Left lung (tissue), 10 donors: Measurements from ENCODE around the gene GSTCD. TPM values are rescaled to one million over a fixed set of nuclear protein-coding genes. Genes with fewer than 3 reads are reported as not detected.
"Not testable (repeated sequence)": the region's sequence is repeated elsewhere in the genome, so short reads cannot be mapped to it uniquely, and the experiment has no call there.

ENCODE experiments used
- ATAC-seq: fragments of 200-7000 bp; cut with Tn5 transposase; one replicate; pipeline ENCODE4 v1.9.1; 2020; ENCODE audit warnings: moderate library complexity
- DNase-seq, 4 donors: peaks; one replicate each; pipeline ENCODE4 v3.0.0-alpha.2; 2013 to 2020
- H3K27ac ChIP-seq, 2 donors: fragments of 200-600 bp; sonication (generic) in 1 of 2; one replicate each; pipeline versions ENCODE4 v1.5.0 to v1.8.0; 2020 to 2021
- H3K27me3 ChIP-seq, 2 donors: fragments of 200-600 bp; sonication (generic) in 1 of 2; one replicate each; pipeline versions ENCODE4 v1.5.0 to v1.8.0; 2020 to 2021
- H3K36me3 ChIP-seq, 2 donors: fragments of 200-600 bp; sonication (generic) in 1 of 2; one replicate each; pipeline versions ENCODE4 v1.5.0 to v1.8.0; 2020 to 2021
- H3K4me1 ChIP-seq, 2 donors: fragments of 200-600 bp; one replicate each; pipeline ENCODE4 v1.8.0; 2021
- H3K4me3 ChIP-seq, 2 donors: fragments of 200-600 bp; sonication (generic) in 1 of 2; one replicate each; pipeline versions ENCODE4 v1.5.0 to v1.8.0; 2020 to 2021; ENCODE audit warnings: mild to moderate bottlenecking in 1 of 2
- H3K9me3 ChIP-seq, 2 donors: fragments of 200-600 bp; sonication (generic) in 1 of 2; one replicate each; pipeline versions ENCODE4 v1.5.0 to v1.8.0; 2020 to 2021
- intact Hi-C, 2 donors: fragments of 100-400 bp; cut with DNase I; formaldehyde crosslinking; loops; one replicate each; pipeline versions ENCODE4 v1.11.2 to v1.14.2; 2022
- polyA plus RNA-seq, 6 donors: library from polyadenylated mRNA; unstranded; fragments of 120-200 nt; gene quantifications; one replicate each; pipeline ENCODE4 v1.2.1, GENCODE V29; 2013; ENCODE audit not compliant: insufficient read length in 6 of 6
- total RNA-seq, 2 donors: library from RNA; stranded (reverse); fragmentation: NEBNext Ultra II Directional; extraction: Animal tissue kit (Norgen Biotek cat#: 25700); gene quantifications; one replicate each; pipeline ENCODE4 v1.2.1, GENCODE V29; 2021
- TF ChIP-seq, protein P1 (sequence below), 2 donors: fragments of 200-600 bp; sonication (generic) in 1 of 2; IDR thresholded peaks; one replicate each; pipeline versions ENCODE4 v1.5.0 to v1.8.0; 2021; ENCODE audit warnings: antibody characterized with exemption in 2 of 2
- donor health status: DM: no; HTN: yes; CAD: no.
- donor health status: DM: no; HTN: no; CAD: no.

GSTCD gene
- total and polyA plus RNA-seq, 8 donors: 10.8 to 16.9 (median 15.2) TPM

DNA sequence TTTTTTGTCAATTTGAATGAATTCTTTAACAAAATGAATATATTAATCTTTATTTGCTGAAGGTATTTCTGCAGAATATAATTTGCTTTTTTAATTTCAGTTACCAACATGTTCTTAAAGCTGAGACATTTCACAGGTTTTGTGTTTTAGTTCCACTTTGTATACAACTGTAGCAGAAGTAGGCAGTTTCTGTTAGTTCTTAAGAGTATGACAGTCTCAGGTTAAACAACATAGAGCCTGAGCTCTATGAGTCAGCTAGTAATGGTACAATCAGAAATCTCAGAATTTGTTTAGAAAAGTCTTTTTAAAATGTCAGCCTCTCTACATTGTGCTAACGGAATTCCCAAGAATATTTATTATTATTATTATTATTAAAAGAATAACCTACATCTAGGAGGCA lies 50.4 kb downstream of the GSTCD start:
- no peak for DNase-seq
- intact Hi-C loops: no loop called here

DNA sequence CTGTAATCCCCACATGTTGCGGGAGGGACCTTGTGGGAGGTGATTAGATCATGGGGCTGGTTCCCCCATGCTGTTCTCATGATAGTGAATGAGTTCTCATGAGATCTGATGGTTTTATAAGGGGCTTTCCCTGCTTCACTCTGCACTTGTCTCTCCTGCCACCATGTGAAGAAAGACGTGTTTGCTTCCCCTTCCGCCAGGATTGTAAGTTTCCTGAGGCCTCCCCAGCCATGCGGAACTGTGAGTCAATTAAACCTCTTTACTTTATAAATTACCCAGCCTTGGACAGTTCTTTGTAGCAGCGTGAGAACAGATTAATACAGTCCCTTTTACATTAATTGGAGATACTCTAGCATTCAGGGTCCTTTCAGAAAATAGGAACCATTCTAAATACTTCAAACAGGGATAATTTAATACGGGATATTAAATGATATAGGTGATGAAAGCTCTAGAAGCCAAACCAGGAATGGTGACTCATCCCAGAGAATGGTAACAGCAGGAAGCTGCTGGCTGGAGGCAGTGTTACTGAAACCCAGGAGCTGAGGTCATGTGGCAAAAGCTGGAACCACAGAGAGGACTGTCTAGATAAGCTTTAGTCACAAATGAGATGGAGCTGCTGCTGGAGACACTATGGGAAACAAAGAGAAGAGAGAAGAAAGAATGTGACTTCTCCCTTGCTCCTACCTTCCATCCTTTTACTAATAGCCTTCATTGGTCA lies 57.3 kb downstream of the GSTCD start:
- intact Hi-C loops: no loop called here
- H3K4me1 ChIP-seq: no peaks in the 10 kb centered on the region
- no peak overlapping the region for H3K4me3 ChIP-seq
- H3K27ac ChIP-seq: no peak overlapping the region
- TF ChIP-seq, protein P1, sequence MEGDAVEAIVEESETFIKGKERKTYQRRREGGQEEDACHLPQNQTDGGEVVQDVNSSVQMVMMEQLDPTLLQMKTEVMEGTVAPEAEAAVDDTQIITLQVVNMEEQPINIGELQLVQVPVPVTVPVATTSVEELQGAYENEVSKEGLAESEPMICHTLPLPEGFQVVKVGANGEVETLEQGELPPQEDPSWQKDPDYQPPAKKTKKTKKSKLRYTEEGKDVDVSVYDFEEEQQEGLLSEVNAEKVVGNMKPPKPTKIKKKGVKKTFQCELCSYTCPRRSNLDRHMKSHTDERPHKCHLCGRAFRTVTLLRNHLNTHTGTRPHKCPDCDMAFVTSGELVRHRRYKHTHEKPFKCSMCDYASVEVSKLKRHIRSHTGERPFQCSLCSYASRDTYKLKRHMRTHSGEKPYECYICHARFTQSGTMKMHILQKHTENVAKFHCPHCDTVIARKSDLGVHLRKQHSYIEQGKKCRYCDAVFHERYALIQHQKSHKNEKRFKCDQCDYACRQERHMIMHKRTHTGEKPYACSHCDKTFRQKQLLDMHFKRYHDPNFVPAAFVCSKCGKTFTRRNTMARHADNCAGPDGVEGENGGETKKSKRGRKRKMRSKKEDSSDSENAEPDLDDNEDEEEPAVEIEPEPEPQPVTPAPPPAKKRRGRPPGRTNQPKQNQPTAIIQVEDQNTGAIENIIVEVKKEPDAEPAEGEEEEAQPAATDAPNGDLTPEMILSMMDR (IDR thresholded peaks at IDR 0.05): no peak
- peaks cover 0 to 11% of the 10 kb centered on the region in 2 donors for H3K9me3 ChIP-seq
- H3K27me3 ChIP-seq: no peaks in the 10 kb centered on the region
- no peaks in the 10 kb centered on the region for H3K36me3 ChIP-seq
- DNase-seq (no peak), ATAC-seq (peak; percentile 47)

More for the DNA sequence above, 50.4 kb downstream of the GSTCD start:
- Histone ChIP-seq H3K27me3 (no peaks in the 10 kb centered on the region), H3K36me3 (no peaks in the 10 kb centered on the region), H3K27ac (no peak overlapping the region), H3K4me3 (no peak overlapping the region), H3K9me3 (no peaks in the 10 kb centered on the region), H3K4me1 (no peaks in the 10 kb centered on the region)
- no peak for ATAC-seq
- TF ChIP-seq, protein P1 (IDR thresholded peaks at IDR 0.05): no peak

GRCh38 chr4:105767579-105767978 lies 59.0 kb downstream of the GSTCD start:
- TF ChIP-seq, protein P1 (IDR thresholded peaks at IDR 0.05): no peak
- peak in 1 of 4 donors; percentile 11 for DNase-seq
- no peaks in the 10 kb centered on the region for H3K36me3 ChIP-seq
- no peaks in the 10 kb centered on the region for H3K4me1 ChIP-seq
- ATAC-seq: no peak
- H3K9me3 ChIP-seq: peaks cover 0 to 21% of the 10 kb centered on the region in 2 donors
- H3K4me3 ChIP-seq: no peak overlapping the region
- intact Hi-C loops: no loop called here
- no peaks in the 10 kb centered on the region for H3K27me3 ChIP-seq
- H3K27ac ChIP-seq: no peak overlapping the region

- H3K4me3 ChIP-seq, H3K4me1 ChIP-seq, DNase-seq, ATAC-seq, H3K36me3 ChIP-seq, H3K27ac ChIP-seq, intact Hi-C loops, H3K27me3 ChIP-seq: not testable (repeated sequence)
- peaks cover 0 to 22% of the 10 kb centered on the region in 2 donors for H3K9me3 ChIP-seq
These were observed 61.9 kb downstream of the GSTCD start for GRCh38 chr4:105770524-105770923.

DNA sequence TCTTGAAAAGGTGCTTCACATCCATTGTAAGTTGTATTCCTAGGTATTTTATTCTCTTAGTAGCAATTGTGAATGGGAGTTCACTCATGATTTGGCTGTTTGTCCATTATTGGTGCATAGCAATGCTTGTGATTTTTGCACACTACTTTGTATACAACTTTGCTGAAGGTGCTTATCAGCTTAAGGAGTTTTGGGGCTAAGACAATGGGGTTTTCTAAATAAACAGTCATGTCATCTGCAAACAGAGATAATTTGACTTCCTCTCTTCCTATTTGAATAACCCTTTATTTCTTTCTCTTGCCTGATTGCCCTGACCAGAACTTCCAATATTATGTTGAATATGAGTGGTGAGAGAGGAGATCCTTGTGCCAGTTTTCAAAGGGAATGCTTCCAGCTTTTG lies 63.5 kb downstream of the GSTCD start:
- H3K4me1 ChIP-seq, H3K4me3 ChIP-seq, DNase-seq, intact Hi-C loops, ATAC-seq, H3K27ac ChIP-seq, H3K27me3 ChIP-seq, H3K36me3 ChIP-seq: not testable (repeated sequence)
- peaks cover 0 to 22% of the 10 kb centered on the region in 2 donors for H3K9me3 ChIP-seq

DNA sequence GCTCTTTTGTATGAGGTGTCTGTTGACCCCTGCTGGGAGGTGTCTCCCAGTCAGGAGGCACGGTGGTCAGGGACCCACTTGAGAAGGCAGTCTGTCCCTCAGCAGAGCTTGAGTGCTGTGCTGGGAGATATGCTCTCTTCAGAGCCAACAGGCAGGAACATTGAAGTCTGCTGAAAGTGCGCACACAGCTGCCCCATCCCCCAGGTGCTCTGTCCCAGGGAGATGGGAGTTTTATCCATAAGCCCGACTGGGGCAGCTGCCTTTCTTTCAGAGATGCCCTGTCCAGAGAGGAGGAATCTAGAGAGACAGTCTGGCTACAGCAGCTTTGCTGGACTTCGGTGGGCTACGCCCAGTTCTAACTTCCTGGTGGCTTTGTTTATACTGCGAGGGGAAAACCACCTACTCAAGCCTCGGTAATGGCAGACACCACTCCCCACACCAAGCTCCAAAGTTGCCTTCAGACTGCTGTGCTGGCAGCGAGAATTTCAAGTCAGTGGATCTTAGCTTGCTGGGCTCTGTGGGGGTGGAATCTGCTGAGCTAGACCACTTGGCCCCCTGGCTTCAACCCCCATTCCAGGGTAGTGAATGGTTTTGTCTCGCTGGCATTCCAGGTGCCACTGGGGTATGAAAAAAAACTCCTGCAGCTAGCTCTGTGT lies 67.3 kb downstream of the GSTCD start:
- DNase-seq, H3K27ac ChIP-seq, H3K4me3 ChIP-seq, H3K36me3 ChIP-seq, intact Hi-C loops, H3K4me1 ChIP-seq, H3K27me3 ChIP-seq, ATAC-seq: not testable (repeated sequence)
- H3K9me3 ChIP-seq: peaks cover 0 to 12% of the 10 kb centered on the region in 2 donors
